ENCODE measurements around the gene C17orf107. TPM values are rescaled to one million over a fixed set of nuclear protein-coding genes. Genes with fewer than 3 reads are reported as not detected.

Gene C17orf107
- total and polyA plus RNA-seq, 2 of the 13 experiments (the other 11 are each of a cell fraction or from before 2014, with no cell fraction given): 0.20 to 0.59 TPM

GRCh38 chr17:4947411-4948165 is 48.3 kb downstream of the C17orf107 start (continued):
- no peak; the same call in 1 of the 2 replicates for TF ChIP-seq ZNF792 (CRISPR knock-in tag; IDR thresholded peaks at IDR 0.05)
- no peak for TF ChIP-seq KDM4B (CRISPR knock-in tag; IDR thresholded peaks at IDR 0.05)
- TF ChIP-seq FIP1L1 (IDR thresholded peaks at IDR 0.05; ENCODE audit: borderline replicate concordance, insufficient read depth, low read depth, low read length): peak; percentile 19; the same call in 1 of the 2 replicates
- TF ChIP-seq ZNF546 (CRISPR knock-in tag; conservative IDR thresholded peaks at IDR 0.05): 0 out of 2 replicates have a peak, but pooled peaks have one; percentile 25
- no peak for TF ChIP-seq NFIB (CRISPR knock-in tag; IDR thresholded peaks at IDR 0.05; ENCODE audit: borderline replicate concordance)
- TF ChIP-seq ZKSCAN5 (CRISPR knock-in tag; IDR thresholded peaks at IDR 0.05): no peak
- TF ChIP-seq BORCS8-MEF2B (CRISPR knock-in tag; IDR thresholded peaks at IDR 0.05): no peak
- TF ChIP-seq ZNF550 (CRISPR knock-in tag; IDR thresholded peaks at IDR 0.05; ENCODE audit: borderline replicate concordance): 0 out of 2 replicates have a peak, but pooled peaks have one; percentile 94
- no peak for TF ChIP-seq CENPBD1 (CRISPR knock-in tag; IDR thresholded peaks at IDR 0.05; ENCODE audit: borderline replicate concordance, low read depth)
- no peak for TF ChIP-seq ZNF660 (CRISPR knock-in tag; IDR thresholded peaks at IDR 0.05; ENCODE audit: borderline replicate concordance, low read depth)
- 0 out of 2 replicates have a peak, but pooled peaks have one; percentile 16 for TF ChIP-seq ZNF205 (CRISPR knock-in tag; IDR thresholded peaks at IDR 0.05)
- peak; percentile 32; the same call in 1 of the 2 replicates for TF ChIP-seq ARNT2 (CRISPR knock-in tag; IDR thresholded peaks at IDR 0.05; ENCODE audit: low read depth)
- peak; percentile 27; the same call in 1 of the 2 replicates for TF ChIP-seq FOXP4 (CRISPR knock-in tag; IDR thresholded peaks at IDR 0.05)
- TF ChIP-seq FOXA1 (IDR thresholded peaks at IDR 0.05): no peak
- no peak for TF ChIP-seq FOXA1 (CRISPR knock-in tag; IDR thresholded peaks at IDR 0.05)
- TF ChIP-seq ZBTB33 (CRISPR knock-in tag; IDR thresholded peaks at IDR 0.05): no peak
- TF ChIP-seq IRF9 (CRISPR knock-in tag; IDR thresholded peaks at IDR 0.05; ENCODE audit: borderline replicate concordance): 0 out of 2 replicates have a peak, but pooled peaks have one; percentile 41
- peak; percentile 50; the same call in 1 of the 2 replicates for TF ChIP-seq ZNF441 (CRISPR knock-in tag; IDR thresholded peaks at IDR 0.05; ENCODE audit: borderline replicate concordance)

Data from HepG2 (cell line).